H9 (cell line): ENCODE data around the gene GNA15. TPM values are rescaled to one million over a fixed set of nuclear protein-coding genes. Genes with fewer than 3 reads are reported as not detected.
A peak's percentile ranks its signal among the peaks of the same experiment; 100 is the strongest.

Experiments
- DNase-seq: peaks from one replicate; pipeline ENCODE4 v3.0.0-alpha.2; 2017
- H2AFZ ChIP-seq: one replicate; pipeline ENCODE4 v1.6.1; 2013; ENCODE audit warnings: mild to moderate bottlenecking, low read length, control low read depth, moderate library complexity
- H2AK5ac ChIP-seq: 2 replicates; pipeline ENCODE4 v1.6.1; 2013; ENCODE audit warnings: low read length, control low read depth, mixed read lengths; ENCODE audit not compliant: insufficient read length
- H2BK120ac ChIP-seq: one replicate; pipeline ENCODE4 v1.6.1; 2013; ENCODE audit warnings: low read depth, mild to moderate bottlenecking, low read length, control low read depth, inconsistent platforms; ENCODE audit not compliant: poor library complexity, severe bottlenecking
- H2BK12ac ChIP-seq: 2 replicates; pipeline ENCODE4 v1.6.1; 2013; ENCODE audit warnings: low read length, control low read depth, mixed read lengths, low read depth; ENCODE audit not compliant: insufficient read length
- H2BK15ac ChIP-seq: 2 replicates; pipeline ENCODE4 v1.6.1; 2013; ENCODE audit warnings: low read depth, low read length, control low read depth
- H2BK20ac ChIP-seq: one replicate; pipeline ENCODE4 v1.6.1; 2013; ENCODE audit warnings: low read depth, mild to moderate bottlenecking, low read length, control low read depth, inconsistent platforms; ENCODE audit not compliant: poor library complexity, severe bottlenecking
- H2BK5ac ChIP-seq: 2 replicates; pipeline ENCODE4 v1.6.1; 2013; ENCODE audit warnings: low read length, control low read depth, mixed read lengths; ENCODE audit not compliant: insufficient read length
- H3K14ac ChIP-seq: 2 replicates; pipeline ENCODE4 v1.6.1; 2013; ENCODE audit warnings: low read length, control low read depth; ENCODE audit not compliant: insufficient read depth
- H3K18ac ChIP-seq: 2 replicates; pipeline ENCODE4 v1.6.1; 2013; ENCODE audit warnings: low read depth, mild to moderate bottlenecking, mixed read lengths, low read length, control low read depth; ENCODE audit not compliant: insufficient read length
- H3K23ac ChIP-seq: 2 replicates; pipeline ENCODE4 v1.6.1; 2013; ENCODE audit warnings: low read length, control low read depth, mixed read lengths, low read depth; ENCODE audit not compliant: insufficient read length
- H3K23me2 ChIP-seq: 2 replicates; pipeline ENCODE4 v1.6.1; 2013; ENCODE audit warnings: low read depth, mild to moderate bottlenecking, mixed read lengths, low read length, control low read depth; ENCODE audit not compliant: insufficient read length, poor library complexity, severe bottlenecking
- H3K27ac ChIP-seq: 2 replicates; pipeline ENCODE4 v1.5.1; 2013; ENCODE audit warnings: low read length, control low read depth, mixed read lengths, low read depth; ENCODE audit not compliant: insufficient read length
- H3K27me3 ChIP-seq: 2 replicates; pipeline ENCODE4 v1.6.1; 2013; ENCODE audit warnings: low read length, control low read depth, inconsistent platforms; ENCODE audit not compliant: insufficient read depth
- H3K4ac ChIP-seq: 2 replicates; pipeline ENCODE4 v1.6.1; 2013; ENCODE audit warnings: low read depth, mild to moderate bottlenecking, control low read depth, inconsistent platforms, low read length, moderate library complexity
- H3K4me1 ChIP-seq: 2 replicates; pipeline ENCODE4 v1.6.1; 2013; ENCODE audit warnings: low read length, control low read depth, inconsistent platforms; ENCODE audit not compliant: insufficient read depth
- H3K4me2 ChIP-seq: 2 replicates; pipeline ENCODE4 v1.6.1; 2013; ENCODE audit warnings: low read length, control low read depth, mixed read lengths; ENCODE audit not compliant: insufficient read length, insufficient read depth
- H3K56ac ChIP-seq: 2 replicates; pipeline ENCODE4 v1.6.1; 2013; ENCODE audit warnings: low read depth, mild to moderate bottlenecking, mixed read lengths, low read length, control low read depth; ENCODE audit not compliant: insufficient read length
- H3K79me1 ChIP-seq: 2 replicates; pipeline ENCODE4 v1.6.1; 2013; ENCODE audit warnings: low read depth, mild to moderate bottlenecking, moderate library complexity, low read length, control low read depth, inconsistent platforms; ENCODE audit not compliant: insufficient read depth, poor library complexity, severe bottlenecking
- H3K79me2 ChIP-seq: 2 replicates; pipeline ENCODE4 v1.6.1; 2013; ENCODE audit warnings: low read length, control low read depth, inconsistent platforms; ENCODE audit not compliant: insufficient read depth
- H3K9ac ChIP-seq: 2 replicates; pipeline ENCODE4 v1.6.1; 2013; ENCODE audit warnings: low read length, control low read depth, mixed read lengths; ENCODE audit not compliant: insufficient read length; ENCODE audit errors: extremely low read depth
- H3K9me3 ChIP-seq: one replicate; pipeline ENCODE4 v1.6.1; 2013; ENCODE audit warnings: low read depth, low read length, inconsistent platforms; ENCODE audit not compliant: control insufficient read depth
- H3T11ph ChIP-seq: one replicate; pipeline ENCODE4 v1.6.1; 2013; ENCODE audit warnings: mild to moderate bottlenecking, low read length, control low read depth, inconsistent platforms
- H4K20me1 ChIP-seq: one replicate; pipeline ENCODE4 v1.6.1; 2013; ENCODE audit not compliant: control insufficient read depth, insufficient read length, insufficient read depth
- H4K5ac ChIP-seq: 2 replicates; pipeline ENCODE4 v1.6.1; 2013; ENCODE audit warnings: low read depth, mild to moderate bottlenecking, mixed read lengths, low read length, control low read depth; ENCODE audit not compliant: insufficient read length
- H4K8ac ChIP-seq: replicated peaks from 2 replicates; pipeline ENCODE4 v1.6.1; 2013; ENCODE audit warnings: low read length, control low read depth, mixed read lengths, low read depth; ENCODE audit not compliant: insufficient read length
- H4K91ac ChIP-seq: 2 replicates; pipeline ENCODE4 v1.6.1; 2013; ENCODE audit warnings: low read depth, mild to moderate bottlenecking, moderate library complexity, mixed read lengths, low read length, control low read depth; ENCODE audit not compliant: insufficient read length
- H3K27ac Mint-ChIP-seq, 3 experiments: 2 replicates in 2 of 3; 3 replicates in 1 of 3; pipeline ENCODE4 v1.8.0; 2020 to 2021; ENCODE audit warnings: mixed read lengths in 3 of 3, mild to moderate bottlenecking in 1 of 3, moderate library complexity in 1 of 3
- H3K27me3 Mint-ChIP-seq: 2 replicates; pipeline ENCODE4 v1.8.0; 2021; ENCODE audit warnings: low read depth, mild to moderate bottlenecking, moderate library complexity, mixed read lengths
- H3K36me3 Mint-ChIP-seq, 3 experiments: 2 replicates in 2 of 3; 3 replicates in 1 of 3; pipeline ENCODE4 v1.8.0; 2020 to 2021; ENCODE audit warnings: low read depth in 3 of 3, mixed read lengths in 3 of 3; ENCODE audit not compliant: insufficient read depth in 1 of 3
- H3K4me1 Mint-ChIP-seq, 2 experiments: 2 replicates each; pipeline ENCODE4 v1.8.0; 2020; ENCODE audit warnings: mixed read lengths in 2 of 2
- H3K4me3 Mint-ChIP-seq, 2 experiments: 2 replicates in 1 of 2; 3 replicates in 1 of 2; pipeline ENCODE4 v1.8.0; 2020 to 2021; ENCODE audit warnings: mild to moderate bottlenecking in 2 of 2, mixed read lengths in 2 of 2, moderate library complexity in 1 of 2
- H3K9me3 Mint-ChIP-seq, 2 experiments: 2 replicates in 1 of 2; 3 replicates in 1 of 2; pipeline ENCODE4 v1.8.0; 2020; ENCODE audit warnings: mild to moderate bottlenecking in 2 of 2, mixed read lengths in 2 of 2, moderate library complexity in 1 of 2
- CTCF ChIP-seq: fragments of 200-600 bp; sonication (generic); conservative IDR thresholded peaks from 3 replicates; pipeline ENCODE4 v1.8.0; 2021; ENCODE audit warnings: antibody characterized with exemption, mild to moderate bottlenecking
- WGBS: extraction: QIAGEN DNeasy Blood & Tissue Kit; methylation state at CpG from one replicate; pipeline ENCODE4 v1.1.7; 2013; ENCODE audit warnings: missing lambda C conversion rate, low lambda C conversion rate, mixed read lengths; ENCODE audit not compliant: insufficient read length; ENCODE audit errors: extremely low coverage; 5-methylcytosine and 5-hydroxymethylcytosine counted together
- total RNA-seq: library from RNA; stranded (reverse); gene quantifications from 2 replicates; pipeline ENCODE4 v1.2.1, GENCODE V29; 2021

The GNA15 gene
- total RNA-seq, 1 experiment from 2014 or later = not detected

- peaks cover 6 to 18% of the 10 kb centered on the region in 2 experiments for H3K4me1 Mint-ChIP-seq
- WGBS = no CpG with 5 or more reads among the region's 14 CpGs
Observed at GRCh38 chr19:3151563-3152418, 16.0 kb downstream of the GNA15 start.

More at GRCh38 chr19:3151563-3152418, 16.0 kb downstream of the GNA15 start:
- Histone ChIP-seq H2BK5ac (no peak overlapping the region), H3K27me3 (no peaks in the 10 kb centered on the region), H3K23ac (no peak overlapping the region), H2AFZ (no peak overlapping the region), H3K79me1 (no peaks in the 10 kb centered on the region), H3K4me1 (no peaks in the 10 kb centered on the region), H4K8ac (no peak overlapping the region), H3K9ac (no peak overlapping the region), H3K9me3 (no peaks in the 10 kb centered on the region), H4K5ac (peak overlapping the region; percentile 61), H3K4ac (no peak overlapping the region), H2BK120ac (no peak overlapping the region), H3K14ac (no peak overlapping the region; the same call in 1 of the 2 replicates), H3K27ac (no peak overlapping the region), H4K91ac (no peak overlapping the region), H2BK12ac (no peak overlapping the region), H4K20me1 (no peaks in the 10 kb centered on the region), H3K23me2 (no peaks in the 10 kb centered on the region), H2BK15ac (no peak overlapping the region), H3K4me2 (no peak overlapping the region), H3K79me2 (no peaks in the 10 kb centered on the region), H2BK20ac (no peak overlapping the region), H3K18ac (no peak overlapping the region), H3T11ph (no peak overlapping the region), H3K56ac (no peak overlapping the region), H2AK5ac (no peak overlapping the region)
- Mint-ChIP-seq H3K27ac (no peak overlapping the region), H3K27me3 (peaks cover 19% of the 10 kb centered on the region), H3K36me3 (0 out of 7 replicates have a peak, but pooled peaks cover 0 to 3% (median 0%) of the 10 kb centered on the region in 3 experiments), H3K9me3 (peaks cover 3 to 9% of the 10 kb centered on the region in 2 experiments; a peak in 2 of 5 replicates), H3K4me3 (no peak overlapping the region)
- TF ChIP-seq CTCF = no peak
- no peak for DNase-seq
